ENCODE data around the gene SLC25A15. TPM values are rescaled to one million over a fixed set of nuclear protein-coding genes. Genes with fewer than 3 reads are reported as not detected.
"Not testable (repeated sequence)": the region's sequence is repeated elsewhere in the genome, so short reads cannot be mapped to it uniquely, and the experiment has no call there.

Gene SLC25A15
- polyA plus RNA-seq, 6 donors from 2014 or later, result 1.1 to 9.4 (median 2.8) TPM

DNA sequence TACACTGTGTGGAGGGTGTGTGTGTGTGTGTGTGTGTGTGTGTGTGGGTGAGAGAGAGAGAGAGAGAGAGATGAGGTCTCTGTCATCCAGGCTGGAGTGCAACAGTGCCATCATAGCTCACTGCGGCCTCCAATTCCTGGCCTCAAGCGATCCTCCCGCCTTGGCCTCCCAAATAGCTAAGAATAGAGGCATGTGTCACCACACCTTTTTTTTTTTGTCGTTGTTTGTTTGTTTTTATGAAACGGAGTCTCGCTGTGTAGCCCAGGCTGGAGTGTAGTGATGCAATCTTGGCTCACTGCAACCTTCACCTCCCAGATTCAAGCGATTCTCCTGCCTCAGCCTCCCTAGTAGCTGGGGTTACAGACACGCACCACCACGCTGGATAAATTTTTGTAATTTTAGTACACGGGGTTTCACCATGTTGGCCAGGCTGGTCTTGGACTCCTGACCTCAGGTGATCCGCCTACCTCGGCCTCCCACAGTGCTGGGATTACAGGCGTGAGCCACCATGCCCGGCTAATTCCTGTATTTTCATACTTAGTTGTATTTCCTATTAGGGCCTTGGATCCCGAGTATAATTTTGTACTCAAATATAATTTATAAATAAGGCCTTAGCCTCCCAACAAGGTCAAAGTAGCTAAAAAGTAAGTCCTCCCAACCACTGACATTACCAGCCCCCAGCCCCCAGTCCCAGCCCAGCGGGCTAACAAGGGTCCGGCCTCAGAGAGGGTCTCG is 704 bp upstream of the SLC25A15 start:
- H3K9me3 Mint-ChIP-seq; H3K36me3 Mint-ChIP-seq; H3K27me3 Mint-ChIP-seq; ATAC-seq (ENCODE audit: low read depth in 2 of 2); DNase-seq: not testable (repeated sequence)
- H3K27ac Mint-ChIP-seq, result peak overlapping the region; percentile 16 to 91 (median 46)
- H3K4me1 Mint-ChIP-seq, result peaks cover 0 to 25% (median 5%) of the 10 kb centered on the region in 3 donors
- peak overlapping the region; percentile 64 to 91 (median 74) for H3K4me3 Mint-ChIP-seq

GRCh38 chr13:40790154-40790616 is 774 bp downstream of the SLC25A15 start:
- DNase-seq, result no peak
- Mint-ChIP-seq H3K9me3 (no peaks in the 10 kb centered on the region), H3K36me3 (no peaks in the 10 kb centered on the region), H3K27ac (peak overlapping the region in 3 of 6 donors; percentile 53 to 80 (median 78)), H3K4me3 (peak overlapping the region; percentile 65 to 92 (median 85)), H3K4me1 (peaks cover 0 to 25% (median 5%) of the 10 kb centered on the region in 3 donors), H3K27me3 (no peaks in the 10 kb centered on the region)
- ATAC-seq (ENCODE audit: low read depth in 2 of 2), result no peak

DNA sequence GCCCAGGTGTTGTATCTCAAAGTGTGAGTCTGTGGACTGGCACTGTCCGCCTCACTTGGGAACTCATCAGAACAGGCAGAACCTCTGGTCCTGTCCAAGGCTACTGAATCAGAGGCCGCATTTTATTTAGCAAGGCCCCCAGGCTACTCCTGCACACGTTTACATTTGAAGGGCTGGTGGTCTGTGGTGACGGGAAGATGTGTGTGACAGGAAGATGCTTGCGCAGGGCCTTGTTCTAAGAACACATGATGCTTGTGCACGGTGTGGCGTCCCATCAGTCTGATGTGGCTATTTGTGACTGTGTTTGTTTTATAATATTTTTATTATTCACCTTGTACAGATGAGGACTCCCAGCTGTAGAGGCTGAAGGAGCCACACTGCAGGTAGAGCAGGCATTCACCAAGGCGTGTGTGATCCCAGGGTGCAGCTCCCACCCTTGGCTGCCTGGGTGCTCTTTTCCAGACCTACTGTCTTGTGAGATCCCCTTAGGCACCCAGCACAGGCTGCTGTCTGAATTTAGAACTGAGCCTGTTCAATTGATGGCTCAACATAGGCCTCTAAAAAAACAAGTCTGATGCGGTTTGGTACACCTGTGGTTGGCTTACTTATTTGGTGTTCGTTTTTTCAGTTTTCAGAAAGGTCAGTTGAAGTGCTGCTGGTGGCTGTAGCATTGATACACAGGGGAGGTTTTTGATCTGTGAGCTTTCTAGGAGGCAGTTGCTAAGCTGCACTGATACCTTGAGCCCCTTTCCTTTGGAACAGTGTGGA is 3.1 kb downstream of the SLC25A15 start:
- Mint-ChIP-seq H3K4me3 (peak overlapping the region in 2 of 8 donors; percentile 62 to 63), H3K27me3 (no peaks in the 10 kb centered on the region), H3K9me3 (no peaks in the 10 kb centered on the region), H3K27ac (peak overlapping the region in 1 of 6 donors; percentile 70), H3K36me3 (no peaks in the 10 kb centered on the region), H3K4me1 (peaks cover 0 to 21% (median 5%) of the 10 kb centered on the region in 3 donors)
- DNase-seq (no peak), ATAC-seq (ENCODE audit: low read depth in 2 of 2) (no peak)

- Mint-ChIP-seq H3K4me1 (peaks cover 0 to 20% (median 6%) of the 10 kb centered on the region in 3 donors), H3K36me3 (no peaks in the 10 kb centered on the region), H3K27me3 (no peaks in the 10 kb centered on the region), H3K4me3 (peak overlapping the region in 1 of 8 donors; percentile 62), H3K9me3 (no peaks in the 10 kb centered on the region), H3K27ac (no peak overlapping the region)
- ATAC-seq (ENCODE audit: low read depth in 2 of 2) (no peak), DNase-seq (no peak)
Observed at GRCh38 chr13:40793339-40793738, 3.9 kb downstream of the SLC25A15 start.

GRCh38 chr13:40794414-40795368 is 5.3 kb downstream of the SLC25A15 start:
- peaks cover 0 to 19% (median 12%) of the 10 kb centered on the region in 3 donors for H3K4me1 Mint-ChIP-seq
- no peaks in the 10 kb centered on the region for H3K36me3 Mint-ChIP-seq
- no peak overlapping the region for H3K27ac Mint-ChIP-seq
- no peak for DNase-seq
- H3K27me3 Mint-ChIP-seq, result no peaks in the 10 kb centered on the region
- no peaks in the 10 kb centered on the region for H3K9me3 Mint-ChIP-seq
- H3K4me3 Mint-ChIP-seq, result no peak overlapping the region
- ATAC-seq (ENCODE audit: low read depth in 2 of 2), result no peak

- no peaks in the 10 kb centered on the region for H3K9me3 Mint-ChIP-seq
Observed at GRCh38 chr13:40796649-40797048, 7.2 kb downstream of the SLC25A15 start.

GRCh38 chr13:40798380-40798779 is 9.0 kb downstream of the SLC25A15 start:
- no peaks in the 10 kb centered on the region for H3K27me3 Mint-ChIP-seq
- peaks cover 0 to 7% (median 4%) of the 10 kb centered on the region in 3 donors for H3K4me1 Mint-ChIP-seq
- peak overlapping the region in 5 of 8 donors; percentile 9 to 81 (median 48) for H3K4me3 Mint-ChIP-seq
- peak overlapping the region in 3 of 6 donors; percentile 31 to 81 (median 71) for H3K27ac Mint-ChIP-seq
- DNase-seq (no peak), ATAC-seq (ENCODE audit: low read depth in 2 of 2) (peak; percentile 40 to 73)
- H3K36me3 Mint-ChIP-seq, result peaks cover 0 to 7% of the 10 kb centered on the region in 2 donors
- no peaks in the 10 kb centered on the region for H3K9me3 Mint-ChIP-seq

More at GRCh38 chr13:40796649-40797048, 7.2 kb downstream of the SLC25A15 start:
- ATAC-seq (ENCODE audit: low read depth in 2 of 2) (no peak), DNase-seq (no peak)
- Mint-ChIP-seq H3K27me3 (no peaks in the 10 kb centered on the region), H3K4me1 (peaks cover 0 to 12% (median 8%) of the 10 kb centered on the region in 3 donors), H3K4me3 (no peak overlapping the region), H3K27ac (no peak overlapping the region), H3K36me3 (peaks cover 0 to 7% of the 10 kb centered on the region in 2 donors)

DNA sequence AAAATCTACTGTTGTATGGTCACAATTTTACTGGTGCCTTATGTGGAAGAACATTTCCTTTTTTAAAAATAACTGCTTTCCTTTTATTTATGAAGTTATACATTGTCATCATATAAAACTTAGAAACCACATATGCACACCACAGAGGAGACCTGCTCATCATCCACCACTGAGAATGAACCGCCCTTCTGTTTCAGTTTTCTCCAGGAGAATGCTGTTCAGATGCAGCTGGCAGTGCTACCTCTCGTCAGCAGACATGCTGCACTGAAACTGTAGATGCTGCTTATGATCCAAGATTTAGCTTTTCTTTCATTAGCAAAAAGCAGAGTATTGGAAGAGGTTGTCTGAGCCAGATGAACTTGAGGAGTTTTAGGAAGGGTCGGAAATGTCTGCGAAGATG is 10.1 kb downstream of the SLC25A15 start:
- peaks cover 4 to 7% of the 10 kb centered on the region in 2 donors for H3K36me3 Mint-ChIP-seq

GRCh38 chr13:40800559-40800958 is 11.1 kb downstream of the SLC25A15 start:
- Mint-ChIP-seq H3K27ac (peak overlapping the region in 1 of 6 donors; percentile 37), H3K36me3 (peaks cover 7 to 12% of the 10 kb centered on the region in 2 donors), H3K4me1 (peaks cover 0 to 7% (median 4%) of the 10 kb centered on the region in 3 donors), H3K4me3 (no peak overlapping the region), H3K27me3 (no peaks in the 10 kb centered on the region), H3K9me3 (no peaks in the 10 kb centered on the region)
- DNase-seq (no peak), ATAC-seq (ENCODE audit: low read depth in 2 of 2) (no peak)

More for the DNA sequence above, 10.1 kb downstream of the SLC25A15 start:
- DNase-seq, result no peak
- H3K4me3 Mint-ChIP-seq, result no peak overlapping the region
- no peaks in the 10 kb centered on the region for H3K27me3 Mint-ChIP-seq
- H3K4me1 Mint-ChIP-seq, result peaks cover 0 to 7% (median 4%) of the 10 kb centered on the region in 3 donors
- no peaks in the 10 kb centered on the region for H3K9me3 Mint-ChIP-seq
- ATAC-seq (ENCODE audit: low read depth in 2 of 2), result no peak
- H3K27ac Mint-ChIP-seq, result peak overlapping the region in 1 of 6 donors; percentile 2

- no peak overlapping the region for H3K4me3 Mint-ChIP-seq
- H3K9me3 Mint-ChIP-seq, result no peaks in the 10 kb centered on the region
- H3K27ac Mint-ChIP-seq, result no peak overlapping the region
- no peaks in the 10 kb centered on the region for H3K27me3 Mint-ChIP-seq
- DNase-seq, result no peak
- H3K4me1 Mint-ChIP-seq, result peaks cover 0 to 7% (median 4%) of the 10 kb centered on the region in 3 donors
- ATAC-seq (ENCODE audit: low read depth in 2 of 2), result no peak
- H3K36me3 Mint-ChIP-seq, result peaks cover 7 to 20% of the 10 kb centered on the region in 2 donors
Observed at GRCh38 chr13:40801255-40802217, 12.1 kb downstream of the SLC25A15 start.

DNA sequence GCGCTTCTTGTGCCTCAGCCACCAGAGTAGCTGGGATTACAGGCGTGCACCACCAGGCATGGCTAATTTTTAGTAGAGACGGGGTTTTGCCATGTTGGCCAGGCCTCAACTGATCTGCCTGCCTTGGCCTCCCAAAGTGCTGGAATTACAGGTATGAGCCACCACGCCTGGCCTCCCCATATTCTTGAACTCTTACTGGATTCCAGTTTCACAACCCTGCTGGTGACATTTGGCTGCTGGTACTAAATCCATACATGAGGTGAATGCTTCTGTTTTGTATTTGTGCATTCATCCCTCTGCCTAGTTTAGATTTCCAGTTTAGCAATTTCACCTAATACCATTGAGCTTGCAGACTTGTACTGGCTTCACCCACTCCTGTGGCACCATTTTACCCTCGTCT is 13.9 kb downstream of the SLC25A15 start:
- Mint-ChIP-seq H3K4me1 (peaks cover 0 to 6% (median 4%) of the 10 kb centered on the region in 3 donors), H3K36me3 (peaks cover 7 to 33% of the 10 kb centered on the region in 2 donors), H3K4me3 (no peak overlapping the region), H3K27me3 (no peaks in the 10 kb centered on the region), H3K27ac (no peak overlapping the region), H3K9me3 (no peaks in the 10 kb centered on the region)
- no peak for ATAC-seq (ENCODE audit: low read depth in 2 of 2)
- DNase-seq, result no peak

GRCh38 chr13:40806241-40806640 is 16.8 kb downstream of the SLC25A15 start:
- H3K36me3 Mint-ChIP-seq, result peaks cover 0 to 44% of the 10 kb centered on the region in 2 donors
- no peak overlapping the region for H3K27ac Mint-ChIP-seq
- H3K4me1 Mint-ChIP-seq, result no peaks in the 10 kb centered on the region
- ATAC-seq (ENCODE audit: low read depth in 2 of 2) (no peak), DNase-seq (no peak)
- H3K9me3 Mint-ChIP-seq, result no peaks in the 10 kb centered on the region
- no peaks in the 10 kb centered on the region for H3K27me3 Mint-ChIP-seq
- H3K4me3 Mint-ChIP-seq, result no peak overlapping the region
